HG02938 (cell line): Measurements from ENCODE around the gene TNFRSF12A.
"Not testable (repeated sequence)": the region's sequence is repeated elsewhere in the genome, so short reads cannot be mapped to it uniquely, and the experiment has no call there.

Experiments used
- ATAC-seq: cut with Tn5 transposase; IDR thresholded peaks from one replicate; pipeline ENCODE4 v1.9.1; 2021; ENCODE audit warnings: mild to moderate bottlenecking, moderate library complexity; ENCODE audit not compliant: unreplicated experiment

The TNFRSF12A gene

DNA sequence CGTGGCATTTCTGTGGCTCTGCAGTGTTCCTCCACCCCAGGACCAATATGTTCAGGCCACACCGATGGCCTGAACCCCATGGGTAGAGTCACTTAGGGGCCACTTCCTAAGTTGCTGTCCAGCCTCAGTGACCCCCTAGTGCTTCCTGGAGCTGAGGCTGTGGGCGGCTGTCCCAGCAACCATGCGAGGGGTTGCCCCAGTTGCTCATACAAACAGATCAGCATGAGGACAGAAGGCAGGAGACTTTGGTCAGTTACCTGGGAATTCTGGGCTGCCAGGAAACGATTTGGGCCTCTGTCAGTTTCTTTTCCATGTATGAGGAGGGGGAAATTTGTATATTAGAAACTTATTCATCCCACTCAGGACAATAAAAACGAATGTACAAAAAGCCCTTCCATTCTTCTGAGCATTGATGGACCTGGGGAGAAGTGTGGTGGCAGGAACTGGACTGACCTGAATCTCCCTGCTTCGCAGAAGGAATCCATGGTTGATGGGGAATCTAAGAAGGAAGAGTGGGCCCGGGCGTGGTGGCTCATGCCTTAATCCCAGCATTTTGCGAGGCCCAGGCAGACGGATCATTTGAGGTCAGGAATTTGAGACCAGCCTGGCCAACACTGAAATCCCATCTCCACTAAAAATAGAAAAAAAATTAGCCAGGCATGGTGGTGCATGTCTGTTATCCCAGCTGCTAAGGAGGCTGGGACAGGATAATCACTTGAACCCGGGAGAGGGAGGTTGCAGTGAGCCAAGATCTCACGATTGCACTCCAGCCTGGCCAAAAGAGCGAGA, 40.4 kb downstream of the TNFRSF12A start:
- no peak for ATAC-seq

GRCh38 chr16:3062553-3062952, 42.4 kb downstream of the TNFRSF12A start:
- ATAC-seq, result no peak

- ATAC-seq, result no peak
Observed at GRCh38 chr16:3063625-3064386, 43.6 kb downstream of the TNFRSF12A start.

DNA sequence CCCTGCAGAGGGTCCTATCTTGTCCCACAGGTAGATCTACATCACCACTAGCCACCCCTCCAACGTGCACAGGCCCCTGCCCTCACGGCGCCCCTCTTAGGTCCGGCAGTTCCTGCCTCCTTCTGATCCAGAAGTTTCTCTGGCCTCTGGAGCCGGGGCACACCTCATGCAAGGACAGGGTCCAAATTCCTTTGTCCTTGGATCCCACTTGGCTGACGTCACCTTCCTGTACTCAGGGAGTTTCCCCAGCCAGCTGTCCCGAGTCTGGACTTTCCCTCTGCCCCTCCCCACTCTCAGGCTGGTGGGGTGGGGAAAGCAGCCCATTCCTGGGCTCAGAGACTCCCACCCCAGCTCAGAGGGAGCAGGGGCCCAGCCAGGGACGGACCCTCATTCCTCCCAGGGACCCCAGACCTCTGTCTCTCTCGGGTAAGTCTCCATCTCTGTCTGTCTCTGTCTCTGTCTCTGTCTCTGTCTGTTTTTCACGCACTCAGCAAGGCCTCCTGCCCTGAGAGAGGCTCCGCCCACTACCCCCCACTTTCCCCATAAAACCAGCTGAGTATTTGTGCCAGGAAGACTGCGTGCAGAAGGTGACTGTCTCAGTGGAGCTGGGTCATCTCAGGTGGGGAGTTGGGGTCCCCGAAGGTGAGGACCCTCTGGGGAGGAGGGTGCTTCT, 45.0 kb downstream of the TNFRSF12A start, which contains the start of gene IL32:
IL32 (plus strand) TSS at position 572 of the 673 bp plus-strand sequence. CDS start 172 bp downstream, outside the sequence.
- ATAC-seq, result no peak

DNA sequence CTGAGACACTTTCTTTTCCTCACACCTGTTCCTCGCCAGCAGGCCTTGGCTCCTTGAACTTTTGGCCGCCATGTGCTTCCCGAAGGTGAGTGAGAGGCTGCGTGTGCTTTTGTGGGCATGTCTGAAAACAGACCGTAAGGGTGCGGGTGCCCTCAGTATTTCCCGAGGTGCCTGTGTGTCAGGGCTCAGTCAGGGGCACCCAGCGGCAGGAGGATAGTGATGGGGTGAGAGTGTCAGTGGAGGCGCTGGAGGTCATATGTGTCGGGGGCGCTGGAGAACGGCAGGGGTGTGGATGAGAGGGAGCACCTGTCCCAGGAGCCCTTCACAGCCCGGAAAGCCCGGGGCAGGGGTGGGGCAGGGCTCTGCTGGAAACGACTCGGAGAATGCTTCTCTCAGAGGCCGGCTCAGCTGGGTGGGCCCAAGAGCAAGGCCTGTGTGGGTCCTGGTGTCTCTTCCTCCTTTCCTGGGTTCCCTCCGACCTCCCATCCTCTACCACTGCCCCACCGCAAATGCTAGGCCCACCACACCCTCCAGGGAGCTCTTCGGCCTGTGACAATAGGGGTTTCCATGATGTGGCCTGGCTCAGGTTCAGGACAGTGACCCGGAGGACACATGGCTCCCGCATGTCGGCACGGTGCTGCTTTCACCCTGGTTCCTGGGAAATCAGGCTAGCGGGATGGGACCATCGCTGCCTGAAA, 45.7 kb downstream of the TNFRSF12A start:
- no peak for ATAC-seq

GRCh38 chr16:3066440-3066748, 46.2 kb downstream of the TNFRSF12A start:
- ATAC-seq, result no peak

DNA sequence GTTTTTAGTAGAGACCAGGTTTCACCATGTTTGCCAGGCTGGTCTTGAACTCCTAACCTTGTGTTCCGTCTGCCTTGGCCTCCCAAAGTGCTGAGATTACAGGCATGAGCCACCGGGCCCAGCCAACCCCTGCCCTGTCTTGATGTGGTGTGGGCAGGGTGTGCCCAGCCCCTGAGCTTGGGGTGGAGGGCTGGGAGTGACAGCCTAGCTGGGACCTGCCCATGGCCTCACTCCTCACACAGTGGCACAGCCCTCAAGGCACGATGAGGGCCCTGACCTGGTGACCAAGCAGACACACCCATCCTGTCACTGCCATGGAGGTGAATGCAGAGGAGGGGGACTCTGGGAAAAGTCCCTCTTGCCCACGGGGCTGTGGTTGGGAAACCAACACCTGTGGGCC, 48.3 kb downstream of the TNFRSF12A start:
- no peak for ATAC-seq

DNA sequence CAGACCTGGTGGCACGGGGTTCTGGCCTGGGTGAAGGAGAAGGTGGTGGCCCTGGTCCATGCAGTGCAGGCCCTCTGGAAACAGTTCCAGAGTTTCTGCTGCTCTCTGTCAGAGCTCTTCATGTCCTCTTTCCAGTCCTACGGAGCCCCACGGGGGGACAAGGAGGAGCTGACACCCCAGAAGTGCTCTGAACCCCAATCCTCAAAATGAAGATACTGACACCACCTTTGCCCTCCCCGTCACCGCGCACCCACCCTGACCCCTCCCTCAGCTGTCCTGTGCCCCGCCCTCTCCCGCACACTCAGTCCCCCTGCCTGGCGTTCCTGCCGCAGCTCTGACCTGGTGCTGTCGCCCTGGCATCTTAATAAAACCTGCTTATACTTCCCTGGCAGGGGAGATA, 49.0 kb downstream of the TNFRSF12A start:
- ATAC-seq, result not testable (repeated sequence)

- no peak for ATAC-seq
Observed at GRCh38 chr16:3070608-3071111, 50.5 kb downstream of the TNFRSF12A start.

DNA sequence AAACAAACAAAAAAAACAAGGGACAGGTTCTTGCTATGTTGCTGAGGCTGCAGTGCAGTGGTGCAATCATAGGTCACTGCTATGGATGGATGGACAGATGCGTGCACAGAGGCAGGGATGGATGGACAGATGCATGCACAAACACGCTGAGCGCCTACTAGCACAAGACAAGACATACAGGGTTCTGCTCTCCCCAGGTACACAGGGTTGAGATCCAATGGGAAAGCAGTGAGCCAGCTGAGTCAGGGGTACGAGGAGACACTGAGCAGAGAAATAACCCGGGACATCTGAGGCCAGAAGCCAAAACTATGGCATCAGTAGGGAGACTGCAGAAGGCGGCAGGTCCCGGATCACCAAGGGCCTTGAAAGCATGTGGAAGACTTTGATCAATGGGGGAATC, 51.5 kb downstream of the TNFRSF12A start:
- ATAC-seq, result no peak
